Smooth muscle cell of the brain vasculature (primary cell): ENCODE data around the gene TAF3.

ENCODE experiments used
- DNase-seq: peaks from one replicate; pipeline ENCODE4 v3.0.0-alpha.2; 2012; ENCODE audit warnings: low read depth, low spot score

The TAF3 gene

DNA sequence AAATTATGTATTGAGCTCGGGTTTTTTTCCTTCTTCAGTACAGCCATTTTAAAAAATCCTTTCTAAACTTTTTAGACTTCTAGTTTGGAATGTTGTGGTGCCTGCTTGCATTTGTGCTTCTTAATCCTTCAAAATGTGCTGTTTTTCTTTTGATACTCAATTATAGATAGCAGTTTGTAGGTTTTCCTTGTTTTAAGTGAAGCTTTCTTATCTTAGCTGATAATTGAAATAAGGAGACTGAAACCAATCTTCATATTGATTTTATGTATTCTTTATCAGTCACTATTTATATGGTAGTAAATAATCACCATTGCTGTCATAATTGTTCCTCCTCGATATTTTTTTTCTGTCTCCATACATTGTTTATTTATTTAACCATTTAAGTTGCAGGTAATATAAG is 56.6 kb downstream of the TAF3 start:
- DNase-seq, result no peak

GRCh38 chr10:7876541-7877127 is 58.3 kb downstream of the TAF3 start:
- DNase-seq, result no peak

- DNase-seq, result no peak
These were observed 62.8 kb downstream of the TAF3 start for GRCh38 chr10:7881119-7881518.

- no peak for DNase-seq
These were observed 67.8 kb downstream of the TAF3 start for GRCh38 chr10:7886056-7886455.

DNA sequence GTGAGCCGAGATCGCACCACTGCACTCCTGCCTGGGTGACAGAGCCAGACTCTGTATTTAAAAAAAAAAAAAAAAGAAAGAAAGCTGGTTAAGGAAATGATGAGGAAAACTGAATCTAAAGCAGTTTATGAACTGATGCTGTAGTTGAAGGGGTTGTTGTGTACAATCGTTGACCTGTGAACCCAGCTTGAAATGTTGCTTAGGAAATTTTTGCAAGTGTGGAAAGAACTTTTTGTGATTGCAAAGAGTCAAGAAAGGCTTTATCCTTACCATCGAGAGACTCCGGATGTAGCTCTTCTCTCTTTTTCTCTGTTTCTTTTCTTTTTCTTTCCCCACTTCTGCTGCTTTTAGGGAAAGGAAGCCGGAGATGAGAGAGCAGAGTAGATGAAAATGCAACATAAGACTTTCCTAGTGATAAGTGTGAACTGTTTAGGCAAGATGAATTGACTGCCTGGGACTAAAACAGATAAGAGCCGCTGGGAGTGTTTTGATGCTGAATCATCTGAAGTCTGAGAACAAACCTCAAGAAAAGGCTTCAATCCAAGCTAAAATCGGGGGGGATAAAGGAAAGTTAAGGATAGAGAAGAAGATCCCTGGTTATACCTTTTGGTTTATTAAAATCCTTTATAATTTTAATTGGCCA is 69.0 kb downstream of the TAF3 start:
- DNase-seq, result no peak

DNA sequence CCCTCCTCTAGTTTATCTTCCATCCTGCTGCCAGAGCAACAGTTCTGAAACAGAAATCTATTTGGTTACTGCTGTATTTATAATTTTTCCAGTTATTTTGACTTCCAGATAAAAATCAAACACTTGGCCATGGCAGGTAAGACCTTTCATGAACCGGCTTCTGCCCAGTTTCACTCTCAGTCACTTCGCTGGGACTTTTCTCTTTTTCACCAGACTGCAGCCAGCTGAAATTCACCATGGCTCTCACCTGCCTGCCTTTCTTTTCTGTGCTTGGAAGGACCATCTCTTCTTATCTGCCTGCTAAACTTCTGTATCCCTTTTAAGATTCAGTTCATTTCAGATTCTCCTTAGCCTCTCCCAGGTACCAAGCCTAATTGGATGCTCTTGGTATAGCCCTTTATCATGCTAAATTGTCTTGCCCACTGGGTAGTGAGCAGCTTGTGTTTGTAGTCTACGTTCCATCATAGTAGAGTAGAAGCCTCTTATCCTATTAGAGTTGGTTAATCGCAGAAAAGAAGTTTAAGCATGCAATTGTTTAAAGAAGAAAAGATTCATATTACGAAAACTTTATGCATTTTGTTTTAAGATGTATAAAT is 71.7 kb downstream of the TAF3 start:
- DNase-seq, result no peak

- DNase-seq, result no peak
These were observed 72.5 kb downstream of the TAF3 start for GRCh38 chr10:7890781-7891180.

DNA sequence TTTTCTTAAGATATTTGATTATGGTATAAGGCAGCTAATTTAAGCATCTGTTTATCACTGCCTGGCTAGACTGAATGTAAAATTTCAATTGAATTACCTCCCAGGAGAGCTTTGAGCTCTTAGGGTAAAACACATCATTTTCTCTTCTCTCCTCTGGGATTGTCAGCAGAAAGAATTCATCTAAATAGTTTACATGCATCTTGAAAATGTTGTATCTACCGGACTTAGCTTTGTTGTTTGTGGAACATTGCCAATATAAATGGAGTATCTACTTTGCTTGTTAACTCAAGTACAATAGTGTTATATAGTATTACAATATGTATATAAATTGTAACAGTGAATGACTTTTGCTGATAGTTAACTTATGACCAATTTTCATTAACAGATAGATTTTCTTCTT is 73.3 kb downstream of the TAF3 start:
- no peak for DNase-seq

DNA sequence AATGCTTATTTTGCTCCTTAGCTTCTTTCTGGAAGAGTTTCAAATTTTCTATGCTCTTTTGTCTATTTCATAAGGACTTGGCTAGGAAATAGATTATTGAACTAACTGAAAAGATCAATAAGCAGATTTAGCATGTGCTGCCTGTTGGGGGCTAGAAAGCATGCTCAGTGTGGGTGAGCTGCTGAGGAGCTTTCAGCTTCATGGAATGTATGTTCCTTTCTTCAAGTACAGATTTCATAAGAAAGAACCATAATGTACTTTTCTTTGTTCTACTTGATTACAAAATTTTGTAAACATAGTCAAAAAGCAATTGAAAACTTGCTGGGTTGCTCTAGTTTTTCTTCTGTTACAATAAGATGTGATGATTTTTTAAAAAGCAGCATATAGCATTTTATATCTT is 73.8 kb downstream of the TAF3 start:
- no peak for DNase-seq

GRCh38 chr10:7895699-7896090 is 77.4 kb downstream of the TAF3 start:
- no peak for DNase-seq

DNA sequence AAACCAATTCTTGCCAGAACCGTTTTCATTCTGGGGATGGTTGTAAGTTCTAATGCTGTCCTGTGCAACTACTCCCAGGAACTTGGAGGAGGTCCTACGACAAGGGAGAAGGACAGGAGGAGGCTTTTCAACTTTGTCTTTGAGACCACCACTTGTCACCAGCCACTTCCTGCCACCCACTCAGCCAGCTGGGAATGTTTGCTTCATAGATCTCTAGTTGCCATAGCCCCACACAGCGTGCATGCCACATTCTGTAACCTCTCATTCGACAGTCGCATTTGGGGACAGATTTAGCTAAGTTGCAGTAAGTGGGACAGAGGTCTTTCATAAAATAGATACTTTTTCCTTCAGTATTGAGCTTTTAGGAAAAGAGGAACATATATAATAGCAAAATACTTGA is 78.0 kb downstream of the TAF3 start:
- no peak for DNase-seq

DNA sequence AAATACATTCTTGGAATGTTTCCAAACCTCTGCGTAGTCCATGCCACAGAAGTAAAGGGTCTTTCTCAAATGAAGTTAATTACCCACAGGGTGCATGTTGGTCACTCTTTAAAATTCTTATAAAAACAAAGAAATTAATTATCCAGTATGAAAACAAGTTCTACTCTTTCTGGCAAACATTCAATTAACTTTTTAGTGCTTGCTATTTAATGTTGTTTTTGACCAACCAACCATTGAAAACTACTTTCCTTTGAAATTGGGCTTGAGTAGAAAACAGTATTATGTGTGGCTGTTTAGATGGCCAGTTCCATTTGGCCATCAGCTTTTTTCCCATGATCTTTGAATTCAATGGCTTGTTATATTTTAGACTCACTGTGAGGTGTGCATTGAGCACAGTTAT is 83.0 kb downstream of the TAF3 start:
- no peak for DNase-seq

DNA sequence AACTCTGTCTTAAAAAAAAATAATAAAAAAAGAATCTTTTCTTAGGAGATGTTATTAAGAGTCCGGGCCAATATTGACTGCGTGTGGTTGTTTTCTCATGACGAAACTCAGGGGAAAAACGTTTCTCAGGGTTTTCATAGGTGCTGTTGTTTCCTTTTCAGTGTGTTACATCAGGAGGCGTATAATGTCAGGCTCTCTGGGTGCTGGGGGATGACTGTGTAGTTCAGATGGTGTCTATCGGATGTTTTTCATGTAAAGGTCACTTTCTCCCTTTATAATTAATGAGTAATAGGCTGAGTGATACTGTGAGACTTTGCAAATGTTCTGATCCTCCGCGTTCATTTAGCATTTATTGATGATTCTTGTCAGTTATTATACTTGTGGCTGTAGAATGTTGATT is 84.1 kb downstream of the TAF3 start:
- no peak for DNase-seq

DNA sequence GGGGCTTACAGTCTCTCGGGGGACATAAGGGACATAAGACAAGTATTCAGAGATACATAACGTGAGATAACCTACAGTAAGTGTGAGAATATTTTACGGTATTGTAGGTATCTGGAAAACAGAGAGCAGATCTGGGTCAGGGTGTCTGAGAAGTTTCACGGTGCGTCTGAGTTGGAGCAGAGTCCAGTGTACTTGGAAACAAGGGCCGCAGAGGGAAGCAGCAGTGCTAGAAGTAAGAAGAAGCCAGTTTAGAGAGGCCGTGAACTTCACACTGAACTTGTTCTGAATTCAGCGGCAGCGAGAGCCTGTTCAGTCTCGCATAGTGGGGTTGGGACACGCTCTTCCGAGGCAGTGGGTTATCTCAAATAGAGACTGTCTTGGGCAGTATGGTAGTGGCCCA is 85.5 kb downstream of the TAF3 start:
- no peak for DNase-seq

DNA sequence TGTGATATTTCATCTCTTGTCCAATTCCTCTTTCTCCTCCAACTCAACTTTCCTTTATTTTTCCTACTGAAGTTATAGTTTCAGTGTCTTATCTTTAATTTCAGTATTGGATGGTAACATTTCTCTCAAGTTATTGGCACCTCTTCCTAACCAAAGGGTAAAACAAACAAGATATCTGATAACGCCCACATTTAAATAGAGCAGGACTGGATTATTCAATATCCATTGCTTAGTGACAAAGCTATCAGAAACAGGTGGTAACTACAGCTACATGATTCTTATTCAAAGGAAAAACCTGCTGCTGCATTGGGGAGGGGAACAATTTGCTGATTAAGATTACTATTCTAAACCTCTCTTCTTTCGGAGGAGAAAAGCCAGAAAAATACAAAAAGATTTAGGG is 87.8 kb downstream of the TAF3 start:
- no peak for DNase-seq

GRCh38 chr10:7908541-7909210 is 90.4 kb downstream of the TAF3 start:
- DNase-seq, result no peak

DNA sequence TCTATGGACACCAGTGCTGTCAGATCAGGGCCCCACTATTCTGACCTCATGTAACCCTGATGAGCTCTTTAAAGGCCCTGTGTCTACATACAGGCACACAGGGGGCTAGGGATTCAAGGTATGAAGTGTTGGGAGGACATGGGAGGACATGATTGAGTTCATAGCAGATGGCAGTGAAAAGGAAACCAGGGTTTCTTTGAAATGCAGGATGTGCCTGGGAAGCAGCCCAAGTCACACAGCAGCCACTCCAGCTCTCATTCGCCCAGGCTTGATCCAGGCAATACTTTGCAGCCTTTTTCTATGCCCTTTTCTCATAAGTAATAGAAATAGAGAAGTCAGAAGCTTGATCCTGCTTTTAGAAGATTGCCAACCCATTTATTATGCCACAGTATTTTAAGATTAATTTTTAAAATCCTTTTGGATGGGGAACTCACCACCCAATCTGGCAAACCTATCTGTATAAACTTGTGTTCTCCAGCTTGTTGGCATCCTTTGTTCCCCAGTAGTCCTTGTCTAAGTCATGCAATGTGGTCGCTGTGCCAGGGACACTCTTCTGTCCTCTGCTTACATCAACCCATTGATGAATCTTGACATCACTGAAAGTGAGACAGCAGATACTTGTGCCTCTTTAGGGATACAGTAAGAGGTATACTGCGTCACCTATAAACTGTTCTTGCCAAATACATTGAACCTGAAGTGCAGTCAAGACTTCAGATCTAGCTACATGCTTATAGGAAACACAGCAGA is 95.0 kb downstream of the TAF3 start:
- DNase-seq, result no peak

DNA sequence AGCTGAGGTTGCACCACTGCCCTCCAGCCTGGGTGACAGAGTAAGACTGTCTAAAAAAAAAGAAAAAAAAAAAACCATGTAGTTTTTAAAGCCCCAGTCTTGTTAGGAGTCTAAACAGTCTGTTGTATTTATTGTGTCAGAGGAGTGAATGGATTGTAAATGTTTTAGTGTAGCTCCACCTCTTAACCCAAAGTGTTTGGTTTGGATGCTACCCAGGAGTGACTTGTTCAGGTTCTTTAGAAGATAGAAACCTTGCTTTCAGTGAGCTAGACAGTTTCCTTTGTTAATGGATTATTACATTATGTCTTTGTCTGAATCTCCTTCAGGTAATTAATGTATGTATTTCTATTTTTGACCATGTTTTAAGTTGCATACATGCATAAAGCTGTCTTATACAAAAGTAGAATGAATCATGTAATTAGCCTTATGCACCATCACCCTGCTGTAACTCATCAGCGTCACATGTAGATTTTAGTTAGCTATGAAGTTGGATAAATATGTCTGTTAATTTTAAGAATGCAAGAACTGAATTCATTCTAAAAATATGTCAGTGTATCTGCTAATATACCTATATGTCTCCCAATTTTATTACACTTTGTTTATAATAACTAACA is 97.7 kb downstream of the TAF3 start:
- peak; percentile 26 for DNase-seq

GRCh38 chr10:7917736-7918135 is 99.4 kb downstream of the TAF3 start:
- no peak for DNase-seq

DNA sequence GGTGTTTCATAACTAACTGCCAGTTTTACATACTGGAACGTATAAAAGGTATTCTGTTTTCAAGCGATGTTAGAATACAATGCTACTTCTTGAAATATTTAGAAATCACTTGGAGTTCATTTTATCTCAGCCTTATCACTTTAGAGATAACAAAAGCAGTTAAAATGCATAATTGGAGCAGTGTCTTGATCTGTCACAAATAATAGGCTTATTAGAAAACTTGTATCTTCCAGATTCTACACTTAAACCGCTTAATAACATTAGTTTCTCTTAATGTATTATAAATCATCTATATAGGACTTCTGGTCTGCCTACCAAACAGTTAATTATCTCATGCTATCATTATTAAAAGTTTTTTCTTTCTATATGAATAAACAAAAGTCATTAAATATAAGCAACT is 104.4 kb downstream of the TAF3 start:
- no peak for DNase-seq

- DNase-seq, result no peak
These were observed 110.2 kb downstream of the TAF3 start for GRCh38 chr10:7928536-7928935.
